Panc1 (cell line): ENCODE results near the gene TMEM233.

Experiments used
- CTCF ChIP-seq: fragments of 450-650 bp; IDR thresholded peaks from 2 replicates; pipeline ENCODE4 v1.5.1; 2017; ENCODE audit warnings: mild to moderate bottlenecking
- POLR2AphosphoS5 ChIP-seq: IDR thresholded peaks from 2 replicates; pipeline ENCODE4 v1.6.1; 2012; ENCODE audit warnings: mild to moderate bottlenecking, low read depth, low read length, moderate library complexity
- REST ChIP-seq, 2 experiments: IDR thresholded peaks; 2 replicates each; pipeline ENCODE4 v1.6.1; 2011 to 2012; ENCODE audit warnings: low read depth in 2 of 2, control low read depth in 1 of 2, low read length in 1 of 2, mild to moderate bottlenecking in 1 of 2, moderate library complexity in 1 of 2; ENCODE audit not compliant: insufficient read depth in 1 of 2

GRCh38 chr12:119692410-119692809, 98.8 kb downstream of the TMEM233 start:
- TF ChIP-seq CTCF (no peak), POLR2AphosphoS5 (no peak), REST (IDR thresholded peaks at IDR 0.05; ENCODE audit: insufficient read depth in 1 of 2, low read depth in 2 of 2, low read length in 1 of 2) (no peak)
